Trophoblast cell (in vitro differentiated cells and primary cell): ENCODE measurements around the gene MRGPRX2.
A peak's percentile ranks its signal among the peaks of the same experiment; 100 is the strongest.

Experiments
- DNase-seq, 2 donors: peaks; one replicate each; pipeline ENCODE4 v3.0.0-alpha.2; 2016
- H2AFZ ChIP-seq: 2 replicates; pipeline ENCODE4 v1.6.1; 2013; ENCODE audit warnings: low read length, moderate library complexity, mild to moderate bottlenecking; ENCODE audit not compliant: insufficient read depth, poor library complexity
- H2AK5ac ChIP-seq: 2 replicates; pipeline ENCODE4 v1.6.1; 2013; ENCODE audit warnings: mild to moderate bottlenecking, low read length
- H2BK120ac ChIP-seq: 2 replicates; pipeline ENCODE4 v1.6.1; 2013; ENCODE audit warnings: low read length, mild to moderate bottlenecking, moderate library complexity; ENCODE audit not compliant: insufficient read depth, poor library complexity
- H2BK12ac ChIP-seq: 2 replicates; pipeline ENCODE4 v1.6.1; 2013; ENCODE audit warnings: mild to moderate bottlenecking, low read length, moderate library complexity
- H2BK5ac ChIP-seq: 2 replicates; pipeline ENCODE4 v1.6.1; 2013; ENCODE audit warnings: low read length, low read depth, moderate library complexity, mild to moderate bottlenecking; ENCODE audit not compliant: poor library complexity
- H3K14ac ChIP-seq: 2 replicates; pipeline ENCODE4 v1.6.1; 2013; ENCODE audit warnings: mild to moderate bottlenecking, low read length
- H3K18ac ChIP-seq: 2 replicates; pipeline ENCODE4 v1.6.1; 2013; ENCODE audit warnings: mild to moderate bottlenecking, low read length
- H3K23ac ChIP-seq: 2 replicates; pipeline ENCODE4 v1.6.1; 2013; ENCODE audit warnings: low read length
- H3K27ac ChIP-seq: 2 replicates; pipeline ENCODE4 v1.5.1; 2013; ENCODE audit warnings: low read depth, mild to moderate bottlenecking, inconsistent platforms, low read length, moderate library complexity
- H3K27me3 ChIP-seq: 2 replicates; pipeline ENCODE4 v1.6.1; 2013; ENCODE audit warnings: inconsistent platforms, mild to moderate bottlenecking, low read length, moderate library complexity; ENCODE audit not compliant: insufficient read depth
- H3K36me3 ChIP-seq, 2 experiments: 1 replicate in 1 of 2; 2 replicates in 1 of 2; pipeline ENCODE4 v1.6.1; 2013; ENCODE audit warnings: low read length in 2 of 2, mild to moderate bottlenecking in 2 of 2, moderate library complexity in 1 of 2; ENCODE audit not compliant: insufficient read depth in 2 of 2, control insufficient read depth in 1 of 2
- H3K4ac ChIP-seq: 2 replicates; pipeline ENCODE4 v1.6.1; 2013; ENCODE audit warnings: low read depth, mild to moderate bottlenecking, low read length, moderate library complexity
- H3K4me1 ChIP-seq, 2 experiments: 1 replicate in 1 of 2; 2 replicates in 1 of 2; pipeline ENCODE4 v1.6.1; 2013; ENCODE audit warnings: low read length in 2 of 2, mild to moderate bottlenecking in 2 of 2, moderate library complexity in 1 of 2; ENCODE audit not compliant: insufficient read depth in 2 of 2, control insufficient read depth in 1 of 2
- H3K4me2 ChIP-seq: 2 replicates; pipeline ENCODE4 v1.6.1; 2013; ENCODE audit warnings: inconsistent platforms, mild to moderate bottlenecking, low read length, moderate library complexity
- H3K4me3 ChIP-seq: 2 replicates; pipeline ENCODE4 v1.5.1; 2013; ENCODE audit warnings: mild to moderate bottlenecking, low read depth, low read length, inconsistent platforms
- H3K79me1 ChIP-seq: one replicate; pipeline ENCODE4 v1.6.1; 2013; ENCODE audit warnings: low read length
- H3K79me2 ChIP-seq: 2 replicates; pipeline ENCODE4 v1.6.1; 2013; ENCODE audit warnings: low read length, mild to moderate bottlenecking; ENCODE audit not compliant: control insufficient read depth, insufficient read depth, poor library complexity
- H3K9ac ChIP-seq: 2 replicates; pipeline ENCODE4 v1.6.1; 2013; ENCODE audit warnings: mild to moderate bottlenecking, low read length
- H3K9me3 ChIP-seq: 2 replicates; pipeline ENCODE4 v1.6.1; 2013; ENCODE audit warnings: low read depth, mild to moderate bottlenecking, control low read depth, inconsistent platforms, low read length; ENCODE audit not compliant: insufficient read depth
- H4K12ac ChIP-seq: 2 replicates; pipeline ENCODE4 v1.6.1; 2013; ENCODE audit warnings: low read depth, mild to moderate bottlenecking, low read length, moderate library complexity
- H4K8ac ChIP-seq: 2 replicates; pipeline ENCODE4 v1.6.1; 2013; ENCODE audit warnings: low read depth, mild to moderate bottlenecking, low read length, moderate library complexity
- H4K91ac ChIP-seq: one replicate; pipeline ENCODE4 v1.6.1; 2013; ENCODE audit warnings: low read depth, mild to moderate bottlenecking, low read length, moderate library complexity
- WGBS: extraction: QIAGEN DNeasy Blood & Tissue Kit; methylation state at CpG from one replicate; pipeline ENCODE4 v1.1.7; 2013; ENCODE audit warnings: missing lambda C conversion rate; ENCODE audit not compliant: insufficient read length, insufficient coverage; ENCODE audit errors: extremely low coverage; 5-methylcytosine and 5-hydroxymethylcytosine counted together

The MRGPRX2 gene

DNA sequence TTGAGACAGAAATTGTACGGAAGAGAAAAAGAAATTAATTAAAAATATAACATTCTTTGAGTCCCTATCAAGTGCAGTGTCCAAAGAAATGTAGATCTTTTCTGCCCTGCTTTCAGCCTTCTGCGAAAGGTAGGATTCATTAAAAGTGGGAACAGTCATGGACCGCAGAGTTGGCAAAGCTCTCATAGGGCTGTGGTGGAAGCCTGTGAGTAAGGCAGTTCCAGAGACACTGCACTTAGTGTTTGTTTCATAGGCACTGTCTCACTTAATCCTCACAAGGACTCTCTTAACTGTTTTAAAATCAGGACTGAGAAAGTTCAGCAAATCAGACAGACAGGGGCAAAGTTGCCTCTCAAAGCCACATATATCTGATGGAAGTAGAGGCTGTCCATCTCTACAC lies 5.5 kb downstream of the MRGPRX2 start:
- H3K4me3 ChIP-seq, result no peak overlapping the region
- no peak overlapping the region for H4K91ac ChIP-seq
- H4K8ac ChIP-seq, result no peak overlapping the region
- H3K18ac ChIP-seq, result no peak overlapping the region
- H3K9me3 ChIP-seq, result no peaks in the 10 kb centered on the region
- no peak overlapping the region for H2AK5ac ChIP-seq
- no peaks in the 10 kb centered on the region for H3K4me1 ChIP-seq
- H3K79me1 ChIP-seq, result no peaks in the 10 kb centered on the region
- no peak overlapping the region for H3K14ac ChIP-seq
- H2BK5ac ChIP-seq, result no peak overlapping the region
- no peak overlapping the region for H3K4ac ChIP-seq
- H3K27me3 ChIP-seq, result no peaks in the 10 kb centered on the region
- H3K9ac ChIP-seq, result peak overlapping the region; percentile 24
- no peaks in the 10 kb centered on the region for H3K36me3 ChIP-seq
- no peak for DNase-seq
- no peak overlapping the region for H2AFZ ChIP-seq
- no peaks in the 10 kb centered on the region for H3K79me2 ChIP-seq
- no peak overlapping the region for H3K4me2 ChIP-seq
- H4K12ac ChIP-seq, result no peak overlapping the region
- WGBS, result no CpG with 5 or more reads among the region's 3 CpGs
- H2BK12ac ChIP-seq, result no peak overlapping the region
- no peak overlapping the region for H2BK120ac ChIP-seq
- no peak overlapping the region for H3K27ac ChIP-seq
- no peak overlapping the region for H3K23ac ChIP-seq

DNA sequence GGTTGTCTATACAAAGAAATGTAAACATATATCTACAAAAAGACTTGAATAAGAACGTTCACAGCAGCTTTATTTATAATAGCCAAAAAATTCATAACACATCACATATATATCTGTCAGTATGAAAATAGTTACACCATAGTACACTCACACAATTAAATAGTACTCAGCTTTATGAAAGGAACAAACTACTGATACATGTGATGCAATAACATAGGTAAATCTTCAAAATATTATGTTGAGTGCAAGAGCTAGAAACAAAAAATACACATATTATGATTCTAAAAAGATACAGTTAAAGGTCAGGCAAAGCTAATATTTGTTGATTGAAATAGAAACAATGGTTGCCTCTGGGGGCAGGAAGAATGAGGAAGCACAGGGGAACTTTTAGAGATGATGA lies 6.6 kb downstream of the MRGPRX2 start:
- Histone ChIP-seq H3K4me1 (no peaks in the 10 kb centered on the region), H3K4me3 (no peak overlapping the region), H3K9me3 (no peaks in the 10 kb centered on the region), H3K79me2 (no peaks in the 10 kb centered on the region), H2BK12ac (no peak overlapping the region), H2AFZ (no peak overlapping the region), H3K18ac (no peak overlapping the region), H3K27ac (no peak overlapping the region), H2AK5ac (no peak overlapping the region), H2BK5ac (no peak overlapping the region), H3K36me3 (no peaks in the 10 kb centered on the region), H3K27me3 (no peaks in the 10 kb centered on the region), H3K9ac (no peak overlapping the region), H3K23ac (no peak overlapping the region), H3K79me1 (no peaks in the 10 kb centered on the region), H4K12ac (no peak overlapping the region), H4K91ac (no peak overlapping the region), H3K14ac (no peak overlapping the region), H4K8ac (no peak overlapping the region), H3K4me2 (no peak overlapping the region), H3K4ac (no peak overlapping the region), H2BK120ac (no peak overlapping the region)
- DNase-seq, result no peak
- whole genome bisulfite sequencing, result no CpG with 5 or more reads among the region's 1 CpG

DNA sequence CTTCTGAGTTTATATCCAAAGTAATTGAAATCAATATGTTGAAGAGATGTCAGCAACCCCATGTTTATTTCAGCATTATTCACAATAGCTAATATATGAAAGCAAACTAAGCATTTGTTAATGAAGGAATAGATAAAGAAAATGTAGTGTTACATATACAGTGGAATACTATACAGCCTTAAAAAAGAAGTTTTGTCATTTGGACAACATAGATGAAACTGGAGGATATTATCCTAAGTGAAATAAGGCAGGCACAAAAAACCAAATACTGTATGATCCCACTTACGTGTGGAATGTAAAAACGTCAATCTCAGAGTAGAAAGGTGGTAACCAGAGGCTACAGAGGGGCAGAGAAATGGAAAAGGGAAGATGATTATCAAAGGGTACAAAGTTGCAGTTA lies 10.2 kb downstream of the MRGPRX2 start:
- no peak overlapping the region for H3K23ac ChIP-seq
- no peak overlapping the region for H4K91ac ChIP-seq
- no peaks in the 10 kb centered on the region for H3K79me1 ChIP-seq
- no peaks in the 10 kb centered on the region for H3K27me3 ChIP-seq
- H2AK5ac ChIP-seq, result no peak overlapping the region
- no peaks in the 10 kb centered on the region for H3K79me2 ChIP-seq
- H2BK5ac ChIP-seq, result no peak overlapping the region
- H3K14ac ChIP-seq, result no peak overlapping the region
- DNase-seq, result no peak
- no peak overlapping the region for H3K18ac ChIP-seq
- no peak overlapping the region for H4K12ac ChIP-seq
- no peaks in the 10 kb centered on the region for H3K4me1 ChIP-seq
- WGBS, result no CpG with 5 or more reads among the region's 2 CpGs
- no peaks in the 10 kb centered on the region for H3K36me3 ChIP-seq
- no peak overlapping the region for H3K4ac ChIP-seq
- no peak overlapping the region for H3K4me2 ChIP-seq
- no peaks in the 10 kb centered on the region for H3K9me3 ChIP-seq
- H4K8ac ChIP-seq, result no peak overlapping the region
- H3K9ac ChIP-seq, result no peak overlapping the region
- H3K4me3 ChIP-seq, result no peak overlapping the region
- H2AFZ ChIP-seq, result no peak overlapping the region
- H2BK12ac ChIP-seq, result no peak overlapping the region
- H2BK120ac ChIP-seq, result no peak overlapping the region
- no peak overlapping the region for H3K27ac ChIP-seq

DNA sequence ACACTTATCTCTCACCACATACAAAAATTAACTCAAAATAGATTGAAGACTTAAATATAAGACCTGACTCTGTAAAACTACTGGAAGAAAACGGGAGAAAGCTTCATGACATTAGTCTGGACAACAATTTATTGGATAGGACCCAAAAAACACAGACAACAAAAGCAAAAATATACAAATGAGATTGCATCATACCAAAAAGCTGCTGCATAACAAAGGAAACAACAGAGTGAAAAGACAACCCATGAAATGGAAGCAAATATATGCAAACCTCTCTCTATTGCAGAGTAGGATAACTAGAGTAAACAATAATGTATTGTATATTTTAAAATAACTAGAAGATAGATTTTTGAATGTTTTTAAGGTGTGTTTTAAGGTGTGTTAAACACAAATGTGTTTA lies 11.2 kb downstream of the MRGPRX2 start:
- H3K79me1 ChIP-seq, result no peaks in the 10 kb centered on the region
- H2AK5ac ChIP-seq, result no peak overlapping the region
- no CpG with 5 or more reads among the region's 1 CpG for WGBS
- H3K18ac ChIP-seq, result no peak overlapping the region
- no peak overlapping the region for H2AFZ ChIP-seq
- no peak overlapping the region for H3K9ac ChIP-seq
- no peaks in the 10 kb centered on the region for H3K27me3 ChIP-seq
- no peak overlapping the region for H3K4me2 ChIP-seq
- H4K8ac ChIP-seq, result no peak overlapping the region
- H3K27ac ChIP-seq, result no peak overlapping the region
- H3K36me3 ChIP-seq, result no peaks in the 10 kb centered on the region
- H3K9me3 ChIP-seq, result no peaks in the 10 kb centered on the region
- H4K12ac ChIP-seq, result no peak overlapping the region
- H3K23ac ChIP-seq, result no peak overlapping the region
- DNase-seq, result no peak
- no peak overlapping the region for H2BK5ac ChIP-seq
- no peak overlapping the region for H2BK12ac ChIP-seq
- H3K4me1 ChIP-seq, result no peaks in the 10 kb centered on the region
- no peaks in the 10 kb centered on the region for H3K79me2 ChIP-seq
- no peak overlapping the region for H3K4ac ChIP-seq
- H3K14ac ChIP-seq, result no peak overlapping the region
- H4K91ac ChIP-seq, result no peak overlapping the region
- no peak overlapping the region for H2BK120ac ChIP-seq
- H3K4me3 ChIP-seq, result no peak overlapping the region
